GM12875 (cell line): ENCODE measurements around the gene CLSTN1.

ENCODE experiments used
- H3K4me3 ChIP-seq: one replicate; pipeline ENCODE4 v1.5.1; 2011; ENCODE audit warnings: low read depth, low read length, control low read depth
- TF ChIP-seq, protein P1 (sequence below): IDR thresholded peaks from 2 replicates; pipeline ENCODE4 v1.5.1; 2011; ENCODE audit warnings: low read depth, mild to moderate bottlenecking, control low read depth, inconsistent platforms, low read length, moderate library complexity, borderline replicate concordance; ENCODE audit not compliant: insufficient read depth

CLSTN1 gene

DNA sequence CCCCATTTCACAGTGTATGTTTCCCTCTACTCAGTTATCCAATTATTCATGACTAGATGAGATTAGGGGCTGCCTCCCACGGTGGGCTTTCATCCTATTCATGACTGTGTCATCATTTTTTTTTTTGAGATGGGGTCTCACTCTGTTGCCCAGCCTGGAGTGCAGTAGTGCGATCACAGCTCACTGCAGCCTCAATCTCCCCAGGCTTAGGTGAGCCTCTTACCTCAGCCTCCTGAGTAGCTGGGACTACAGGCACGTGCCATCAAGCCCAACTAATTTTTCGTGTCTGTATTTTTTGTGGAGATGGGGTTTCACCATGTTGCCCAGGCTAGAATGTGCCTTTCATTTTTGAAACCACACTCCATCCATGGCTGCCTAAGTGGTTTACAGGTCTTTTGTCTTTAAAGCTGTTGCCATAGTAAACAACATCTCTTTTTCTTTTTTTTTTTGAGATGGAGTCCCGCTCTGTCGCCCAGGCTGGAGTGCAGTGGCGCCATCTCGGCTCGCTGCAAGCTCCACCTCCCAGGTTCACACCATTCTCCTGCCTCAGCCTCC lies 112.2 kb downstream of the CLSTN1 start:
- TF ChIP-seq, protein P1, sequence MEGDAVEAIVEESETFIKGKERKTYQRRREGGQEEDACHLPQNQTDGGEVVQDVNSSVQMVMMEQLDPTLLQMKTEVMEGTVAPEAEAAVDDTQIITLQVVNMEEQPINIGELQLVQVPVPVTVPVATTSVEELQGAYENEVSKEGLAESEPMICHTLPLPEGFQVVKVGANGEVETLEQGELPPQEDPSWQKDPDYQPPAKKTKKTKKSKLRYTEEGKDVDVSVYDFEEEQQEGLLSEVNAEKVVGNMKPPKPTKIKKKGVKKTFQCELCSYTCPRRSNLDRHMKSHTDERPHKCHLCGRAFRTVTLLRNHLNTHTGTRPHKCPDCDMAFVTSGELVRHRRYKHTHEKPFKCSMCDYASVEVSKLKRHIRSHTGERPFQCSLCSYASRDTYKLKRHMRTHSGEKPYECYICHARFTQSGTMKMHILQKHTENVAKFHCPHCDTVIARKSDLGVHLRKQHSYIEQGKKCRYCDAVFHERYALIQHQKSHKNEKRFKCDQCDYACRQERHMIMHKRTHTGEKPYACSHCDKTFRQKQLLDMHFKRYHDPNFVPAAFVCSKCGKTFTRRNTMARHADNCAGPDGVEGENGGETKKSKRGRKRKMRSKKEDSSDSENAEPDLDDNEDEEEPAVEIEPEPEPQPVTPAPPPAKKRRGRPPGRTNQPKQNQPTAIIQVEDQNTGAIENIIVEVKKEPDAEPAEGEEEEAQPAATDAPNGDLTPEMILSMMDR = no peak
- H3K4me3 ChIP-seq = no peak overlapping the region

GRCh38 chr1:9710037-9710436 lies 113.7 kb downstream of the CLSTN1 start:
- H3K4me3 ChIP-seq = no peak overlapping the region
- TF ChIP-seq, protein P1 = no peak

DNA sequence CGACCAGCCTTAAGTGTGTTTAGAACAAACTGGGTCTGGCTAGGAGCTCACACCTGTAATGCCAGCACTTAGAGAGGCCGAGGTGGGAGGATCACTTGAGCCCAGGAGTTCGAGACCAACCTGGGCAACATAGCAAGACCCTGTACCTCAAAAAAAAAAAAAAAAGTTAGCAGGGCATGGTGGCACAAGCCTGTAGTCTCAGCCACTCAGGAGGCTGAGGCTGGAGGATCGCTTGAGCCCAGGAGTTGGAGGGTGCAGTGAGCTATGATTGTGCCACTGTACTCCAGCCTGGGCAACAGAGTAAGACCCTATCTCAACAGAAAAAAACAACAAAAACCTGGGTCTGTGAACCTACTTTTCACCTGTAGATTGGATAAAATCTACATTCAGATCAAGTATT lies 117.6 kb downstream of the CLSTN1 start:
- H3K4me3 ChIP-seq = no peak overlapping the region
- TF ChIP-seq, protein P1 = no peak

DNA sequence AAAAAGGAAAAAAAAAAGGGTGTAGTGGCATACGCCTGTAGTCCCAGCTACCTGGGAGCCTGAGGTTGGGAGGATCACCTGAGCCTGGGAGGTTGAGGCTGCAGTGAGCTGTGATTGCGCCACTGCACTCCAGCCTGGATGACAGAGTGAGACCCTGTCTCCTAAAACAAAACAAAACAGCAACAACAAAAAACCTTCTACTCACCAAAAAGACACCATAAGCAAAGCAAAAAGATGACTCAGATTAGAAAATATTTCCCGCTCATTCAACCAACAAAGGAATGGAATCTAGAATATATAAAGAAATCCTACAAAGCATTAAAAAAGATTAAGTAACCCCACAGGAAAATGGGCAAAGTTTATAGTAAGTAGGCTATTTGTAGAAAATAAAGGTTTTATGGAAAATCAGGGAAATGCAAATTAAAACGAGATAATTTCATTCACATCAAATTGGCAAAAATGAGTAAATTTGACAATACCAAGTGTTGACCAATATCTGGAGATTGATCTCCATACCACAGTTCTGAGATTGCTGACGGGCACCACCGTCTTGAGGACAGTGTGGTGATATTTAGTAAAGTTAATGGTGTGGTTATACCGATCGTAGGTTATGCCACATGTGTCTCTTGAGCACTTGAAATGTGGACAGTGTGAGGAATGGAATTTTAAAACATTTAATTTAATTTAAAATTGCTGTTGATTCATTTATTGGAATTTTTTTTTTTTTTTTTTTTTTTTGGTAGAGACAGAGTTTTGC lies 118.2 kb downstream of the CLSTN1 start:
- no peak overlapping the region for H3K4me3 ChIP-seq
- TF ChIP-seq, protein P1 = no peak

DNA sequence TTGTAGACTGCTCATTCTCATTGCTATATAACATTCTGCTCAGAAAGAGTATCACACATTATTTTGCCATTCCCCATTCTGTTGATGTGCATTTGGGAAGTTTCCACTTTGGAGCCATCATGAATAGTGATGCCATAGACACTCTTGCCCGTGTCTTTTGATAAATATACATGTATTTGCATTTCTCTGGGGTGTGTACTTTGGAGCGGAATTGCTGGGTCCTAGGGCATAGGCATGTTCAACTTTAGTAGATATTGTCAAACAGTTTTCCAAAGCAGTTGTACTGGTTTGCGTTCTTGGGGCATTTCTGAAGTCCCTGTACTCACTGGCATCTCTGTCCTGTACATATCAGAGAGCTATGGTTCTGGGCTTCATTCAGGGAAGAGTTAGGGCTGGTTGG lies 120.1 kb downstream of the CLSTN1 start:
- H3K4me3 ChIP-seq = no peak overlapping the region
- TF ChIP-seq, protein P1 = no peak

DNA sequence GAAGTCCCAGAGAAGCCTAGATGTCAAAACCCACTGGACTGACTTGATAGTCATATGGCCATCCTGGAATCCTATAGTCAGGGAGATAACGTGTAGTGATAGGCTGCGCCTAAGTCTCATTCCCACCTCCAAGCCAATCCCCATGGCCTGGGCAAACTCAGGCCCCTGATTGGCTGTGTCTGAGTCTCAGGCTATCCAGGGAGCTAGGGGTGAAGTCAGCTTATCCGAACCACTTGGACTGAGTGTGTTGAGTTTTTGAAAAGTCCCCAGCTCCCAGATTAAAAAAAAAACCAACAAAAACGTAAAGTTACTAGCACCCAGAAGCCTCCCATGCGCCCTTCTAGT lies 120.6 kb downstream of the CLSTN1 start:
- no peak overlapping the region for H3K4me3 ChIP-seq
- TF ChIP-seq, protein P1 = no peak

DNA sequence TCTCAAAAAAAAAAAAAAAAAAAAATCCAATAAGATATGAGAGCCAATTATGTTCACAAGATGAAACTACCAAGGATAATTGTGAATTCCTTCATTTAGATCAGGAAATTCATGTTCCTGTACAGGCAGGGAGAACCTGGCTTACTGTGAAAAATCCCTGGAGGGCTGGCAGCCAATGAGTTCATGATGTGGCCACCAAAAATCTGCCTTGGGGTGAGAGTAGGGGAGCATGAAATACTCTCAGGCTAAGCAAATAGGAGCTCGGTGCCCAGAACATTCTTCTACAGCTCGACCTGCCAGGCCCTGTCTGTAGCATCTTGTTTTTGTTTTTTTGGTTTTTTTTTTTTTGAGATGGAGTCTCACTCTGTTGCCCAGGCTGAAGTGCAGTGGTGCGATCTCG lies 122.1 kb downstream of the CLSTN1 start:
- H3K4me3 ChIP-seq = no peak overlapping the region
- TF ChIP-seq, protein P1 = no peak
